ENCODE results near the gene CHAC1. TPM values are rescaled to one million over a fixed set of nuclear protein-coding genes. Genes with fewer than 3 reads are reported as not detected.

CHAC1 gene
- polyA plus RNA-seq, 3 donors = 0.15 TPM; not detected in 2

- 95% methylated on average over 8 of the region's 9 CpGs for WGBS (ENCODE audit: insufficient coverage)
- intact Hi-C loops (cut with micrococcal nuclease) = no loop called here
- Histone ChIP-seq H3K4me2 (replicated peaks; ENCODE audit: extremely low read depth, low read length, poor library complexity, severe bottlenecking) (no peak overlapping the region), H3K27me3 (ENCODE audit: control insufficient read depth in 2 of 2, insufficient read depth in 2 of 2, low read length in 2 of 2) (peaks cover 27 to 58% of the 10 kb centered on the region in 2 donors), H3K9ac (ENCODE audit: insufficient read depth, low read length, poor library complexity, severe bottlenecking) (no peak overlapping the region), H3K4me3 (replicated peaks in 1 of 3; ENCODE audit: low read depth in 2 of 3, low read length in 3 of 3) (no peak overlapping the region), H3K79me2 (ENCODE audit: insufficient read depth, low read length) (no peaks in the 10 kb centered on the region), H2AFZ (ENCODE audit: insufficient read depth, low read depth, low read length, poor library complexity, severe bottlenecking) (no peak overlapping the region), H3K27ac (ENCODE audit: low read depth in 1 of 2, low read length in 2 of 2) (no peak overlapping the region), H3K36me3 (replicated peaks in 1 of 2; ENCODE audit: control insufficient read depth in 1 of 2, insufficient read depth in 2 of 2, low read length in 2 of 2) (no peaks in the 10 kb centered on the region), H3K4me1 (ENCODE audit: control insufficient read depth in 1 of 2, insufficient read depth in 2 of 2, low read length in 2 of 2) (peaks cover 24 to 31% of the 10 kb centered on the region in 2 donors), H3K9me3 (replicated peaks in 1 of 2; ENCODE audit: control insufficient read depth in 1 of 2, insufficient read depth in 1 of 2, low read length in 2 of 2) (peaks cover 0 to 20% of the 10 kb centered on the region in 2 donors), H4K20me1 (ENCODE audit: insufficient read depth, low read length) (no peaks in the 10 kb centered on the region)
- Mint-ChIP-seq H3K27ac (no peak overlapping the region), H3K36me3 (peaks cover 7% of the 10 kb centered on the region in 2 donors), H3K27me3 (ENCODE audit: low read depth in 3 of 3) (peaks cover 47 to 63% (median 49%) of the 10 kb centered on the region in 3 donors), H3K9me3 (peaks cover 0 to 19% (median 7%) of the 10 kb centered on the region in 7 donors), H3K4me3 (no peak overlapping the region), H3K4me1 (peaks cover 23% of the 10 kb centered on the region)
- no peak for TF ChIP-seq CTCF (IDR thresholded peaks at IDR 0.05)
- no peak for DNase-seq
These were observed 29.7 kb upstream of the CHAC1 start for GRCh38 chr15:40923551-40923950.

GRCh38 chr15:40925495-40925862 is 27.8 kb upstream of the CHAC1 start:
- Mint-ChIP-seq H3K36me3 (peaks cover 7 to 11% of the 10 kb centered on the region in 2 donors), H3K9me3 (peaks cover 0 to 31% (median 11%) of the 10 kb centered on the region in 7 donors), H3K4me1 (peaks cover 38% of the 10 kb centered on the region), H3K4me3 (peak overlapping the region in 1 of 2 donors; percentile 87), H3K27ac (peak overlapping the region in 1 of 7 donors; percentile 8), H3K27me3 (ENCODE audit: low read depth in 3 of 3) (peaks cover 66 to 79% (median 69%) of the 10 kb centered on the region in 3 donors)
- no peak overlapping the region for H3K27ac ChIP-seq (ENCODE audit: low read depth in 1 of 2, low read length in 2 of 2)
- no peaks in the 10 kb centered on the region for H4K20me1 ChIP-seq (ENCODE audit: insufficient read depth, low read length)
- H3K9me3 ChIP-seq (replicated peaks in 1 of 2; ENCODE audit: control insufficient read depth in 1 of 2, insufficient read depth in 1 of 2, low read length in 2 of 2) = peaks cover 0 to 38% of the 10 kb centered on the region in 2 donors
- no peak overlapping the region for H3K4me3 ChIP-seq (replicated peaks in 1 of 3; ENCODE audit: low read depth in 2 of 3, low read length in 3 of 3)
- WGBS (ENCODE audit: insufficient coverage) = 9% methylated on average over 30 of the region's 30 CpGs
- intact Hi-C loops (cut with micrococcal nuclease) = no loop called here
- H3K9ac ChIP-seq (ENCODE audit: insufficient read depth, low read length, poor library complexity, severe bottlenecking) = no peak overlapping the region
- H2AFZ ChIP-seq (ENCODE audit: insufficient read depth, low read depth, low read length, poor library complexity, severe bottlenecking) = no peak overlapping the region
- no peak for TF ChIP-seq CTCF (IDR thresholded peaks at IDR 0.05)
- H3K4me1 ChIP-seq (ENCODE audit: control insufficient read depth in 1 of 2, insufficient read depth in 2 of 2, low read length in 2 of 2) = peaks cover 44 to 50% of the 10 kb centered on the region in 2 donors
- no peak for DNase-seq
- H3K36me3 ChIP-seq (replicated peaks in 1 of 2; ENCODE audit: control insufficient read depth in 1 of 2, insufficient read depth in 2 of 2, low read length in 2 of 2) = no peaks in the 10 kb centered on the region
- H3K4me2 ChIP-seq (replicated peaks; ENCODE audit: extremely low read depth, low read length, poor library complexity, severe bottlenecking) = no peak overlapping the region
- no peaks in the 10 kb centered on the region for H3K79me2 ChIP-seq (ENCODE audit: insufficient read depth, low read length)
- peaks cover 42 to 78% of the 10 kb centered on the region in 2 donors for H3K27me3 ChIP-seq (ENCODE audit: control insufficient read depth in 2 of 2, insufficient read depth in 2 of 2, low read length in 2 of 2)
